ENCODE measurements around the gene FOXG1.

- TF ChIP-seq EP300 (IDR thresholded peaks at IDR 0.05): no peak
- TF ChIP-seq CTCF (IDR thresholded peaks at IDR 0.05): no peak
- TF ChIP-seq POLR2A (IDR thresholded peaks at IDR 0.05): no peak
These were observed 10.2 kb upstream of the FOXG1 start for GRCh38 chr14:28756269-28756883.
